GM10847 (cell line): ENCODE results near the gene KIRREL3.

ENCODE experiments used
- POLR2A ChIP-seq: IDR thresholded peaks from 2 replicates; pipeline ENCODE4 v1.6.1; 2011; ENCODE audit not compliant: insufficient read length; ENCODE audit errors: extremely low read depth

Gene KIRREL3

DNA sequence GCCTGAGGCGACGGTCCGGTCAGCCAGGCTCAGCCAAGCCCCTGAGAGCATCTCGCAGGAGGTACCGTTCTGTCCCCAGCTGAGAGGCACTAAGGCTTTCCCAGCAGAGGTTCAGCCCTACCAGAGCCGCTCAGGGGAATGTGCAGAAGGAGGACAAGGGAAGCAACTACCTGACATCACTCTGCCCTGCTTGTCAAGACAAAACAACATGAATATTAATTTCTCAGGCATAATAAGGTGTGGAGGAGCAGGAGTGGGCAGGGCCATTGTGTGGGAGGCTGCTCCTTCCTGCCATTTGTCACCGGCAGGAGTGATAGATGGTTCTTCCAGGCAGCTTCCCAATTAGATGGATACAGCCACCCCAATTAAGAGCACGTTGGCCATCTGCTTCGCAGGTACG lies 181.4 kb downstream of the KIRREL3 start:
- no peak for TF ChIP-seq POLR2A

DNA sequence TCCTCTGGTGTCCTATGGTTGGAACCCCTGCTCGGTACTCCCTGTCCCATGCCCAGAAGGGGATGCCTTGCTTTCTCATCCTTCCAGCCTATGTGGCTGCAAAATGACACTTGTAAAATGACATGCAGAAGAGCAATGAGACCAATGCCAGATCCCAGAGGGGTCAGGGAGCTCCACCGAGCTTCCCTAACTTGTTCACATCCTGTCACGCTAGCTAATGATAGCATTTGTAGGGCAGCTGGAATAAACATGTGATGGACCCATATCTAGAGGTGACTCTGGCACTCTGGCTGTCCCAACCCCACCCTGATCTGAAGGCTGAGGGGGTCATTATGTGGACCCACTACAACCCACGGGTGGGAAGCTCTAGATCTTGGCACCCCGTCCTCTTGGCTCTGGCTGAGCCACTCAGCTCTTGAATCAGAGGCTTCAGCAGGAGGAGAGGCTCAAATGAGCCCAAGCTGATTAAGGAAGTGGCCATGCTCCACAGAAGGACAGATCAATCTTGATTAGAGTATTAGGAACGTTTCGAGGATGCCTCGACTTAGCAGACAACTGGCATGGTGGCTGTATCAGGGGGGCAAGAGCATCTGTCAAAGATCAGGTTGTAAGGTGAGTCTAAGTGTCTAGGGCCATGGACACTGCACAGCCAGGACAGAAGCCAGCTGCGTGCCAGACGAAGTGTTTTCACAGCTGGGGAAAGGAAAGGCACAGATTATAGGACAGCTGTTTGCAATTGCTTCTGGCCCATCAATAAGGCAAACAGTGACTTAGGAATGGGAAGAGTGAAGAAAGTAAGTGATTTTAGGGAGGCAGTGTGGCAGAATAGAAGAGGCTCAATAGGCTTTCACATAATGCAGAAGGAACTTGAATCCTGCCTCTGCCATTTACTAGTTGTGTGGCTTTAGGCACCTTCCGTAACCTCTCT lies 182.8 kb downstream of the KIRREL3 start:
- TF ChIP-seq POLR2A: no peak

- TF ChIP-seq POLR2A: no peak
These were observed 183.5 kb downstream of the KIRREL3 start for GRCh38 chr11:126817096-126817495.

DNA sequence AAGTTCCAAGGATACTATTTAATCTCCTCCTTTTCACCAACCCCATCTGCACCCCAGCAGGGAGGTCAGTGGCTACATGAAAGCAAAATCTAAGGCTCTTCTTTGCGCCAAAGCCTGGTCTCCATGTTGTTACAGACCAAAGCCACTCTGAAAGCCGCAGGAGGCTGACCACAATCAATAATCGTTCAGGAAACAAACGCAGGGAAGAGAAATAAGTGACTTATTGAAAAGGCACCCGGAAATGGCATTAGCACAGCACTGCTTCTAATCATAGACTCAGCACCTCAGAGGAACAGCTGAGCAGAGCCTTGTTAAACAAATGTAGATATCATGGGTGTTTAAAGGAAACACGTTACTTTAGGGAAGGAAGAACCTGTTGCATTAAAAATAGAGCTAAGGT lies 183.9 kb downstream of the KIRREL3 start:
- TF ChIP-seq POLR2A: no peak

- no peak for TF ChIP-seq POLR2A
These were observed 185.5 kb downstream of the KIRREL3 start for GRCh38 chr11:126815111-126815510.

DNA sequence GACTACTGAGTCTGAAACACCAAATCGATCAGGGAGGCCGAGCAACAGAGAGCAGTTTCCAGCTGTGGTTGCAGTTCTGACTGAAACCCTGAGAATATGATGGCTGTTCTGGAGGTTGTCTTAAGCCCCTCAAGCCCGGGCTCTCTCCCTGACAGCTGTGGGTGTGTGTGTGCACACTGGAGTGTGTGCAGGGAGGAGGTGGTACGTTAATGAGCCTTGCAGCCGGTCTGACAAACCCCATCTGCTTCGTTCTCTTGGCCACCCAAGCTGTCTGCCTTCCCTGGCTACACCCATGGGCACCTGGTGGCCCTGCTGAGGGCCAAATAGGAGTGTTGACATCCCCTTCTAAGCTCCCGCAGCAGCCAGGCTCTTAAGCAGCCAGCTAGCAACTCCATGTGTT lies 189.8 kb downstream of the KIRREL3 start:
- TF ChIP-seq POLR2A: no peak

GRCh38 chr11:126809514-126810289 lies 190.9 kb downstream of the KIRREL3 start:
- TF ChIP-seq POLR2A: no peak

DNA sequence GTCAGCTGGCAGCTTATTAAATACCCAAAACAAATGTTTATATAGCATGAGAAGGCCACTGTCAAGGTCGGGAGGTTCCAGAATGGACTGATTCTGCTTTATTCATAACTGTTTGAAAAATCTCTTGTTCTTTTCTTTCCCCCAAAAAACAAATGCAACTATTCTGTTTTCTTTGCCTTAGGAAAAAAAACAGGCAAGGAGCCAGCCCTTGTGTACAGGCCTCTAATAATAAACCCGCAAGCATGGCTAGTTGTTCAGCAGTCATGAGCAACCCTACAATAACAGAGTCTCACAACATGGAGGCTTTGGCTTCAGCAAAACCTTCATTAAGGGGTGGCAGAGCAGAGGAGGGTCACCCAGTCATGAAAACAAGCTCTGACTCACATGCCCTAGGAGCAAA lies 191.7 kb downstream of the KIRREL3 start:
- TF ChIP-seq POLR2A: no peak

- no peak for TF ChIP-seq POLR2A
These were observed 192.3 kb downstream of the KIRREL3 start for GRCh38 chr11:126808296-126808695.

DNA sequence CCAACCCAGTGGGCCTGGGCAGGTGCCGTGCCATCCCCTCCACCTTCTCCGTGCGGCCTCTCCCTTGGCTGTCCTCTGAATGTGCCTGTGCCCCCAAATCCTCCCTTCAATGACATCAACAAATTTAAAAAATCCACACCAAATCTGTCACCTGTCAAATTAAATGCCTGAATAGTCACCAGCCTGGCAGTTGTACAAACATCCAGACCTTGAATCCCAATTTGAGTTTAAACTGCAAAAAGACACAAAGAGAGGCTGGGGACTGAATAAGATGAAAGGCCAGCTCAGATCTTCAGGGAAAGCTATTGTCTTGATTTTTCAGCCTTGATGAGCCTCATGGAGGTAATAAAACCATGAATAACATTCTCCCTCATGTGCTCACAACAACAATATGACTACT lies 194.7 kb downstream of the KIRREL3 start:
- TF ChIP-seq POLR2A: no peak

DNA sequence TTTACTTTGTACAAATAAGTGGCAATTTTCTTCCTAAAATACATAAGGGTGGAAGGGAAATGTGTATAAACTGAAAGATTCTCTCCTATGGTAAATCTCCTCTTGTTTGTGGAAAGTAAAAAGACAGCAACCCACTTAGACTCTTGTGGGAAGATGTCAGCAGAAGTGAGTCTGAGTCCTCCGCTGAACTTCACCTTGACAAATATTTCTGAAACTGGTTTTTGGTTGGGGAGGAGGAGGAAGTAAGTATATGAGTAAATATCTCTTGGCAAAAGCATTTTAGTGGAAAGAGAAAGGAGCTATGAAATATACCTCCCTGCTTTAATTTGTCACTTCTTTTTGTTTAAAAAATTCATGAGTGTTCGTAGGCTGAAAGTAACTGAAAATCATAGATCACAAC lies 196.2 kb downstream of the KIRREL3 start:
- no peak for TF ChIP-seq POLR2A

GRCh38 chr11:126800009-126800408 lies 200.6 kb downstream of the KIRREL3 start:
- TF ChIP-seq POLR2A: no peak

DNA sequence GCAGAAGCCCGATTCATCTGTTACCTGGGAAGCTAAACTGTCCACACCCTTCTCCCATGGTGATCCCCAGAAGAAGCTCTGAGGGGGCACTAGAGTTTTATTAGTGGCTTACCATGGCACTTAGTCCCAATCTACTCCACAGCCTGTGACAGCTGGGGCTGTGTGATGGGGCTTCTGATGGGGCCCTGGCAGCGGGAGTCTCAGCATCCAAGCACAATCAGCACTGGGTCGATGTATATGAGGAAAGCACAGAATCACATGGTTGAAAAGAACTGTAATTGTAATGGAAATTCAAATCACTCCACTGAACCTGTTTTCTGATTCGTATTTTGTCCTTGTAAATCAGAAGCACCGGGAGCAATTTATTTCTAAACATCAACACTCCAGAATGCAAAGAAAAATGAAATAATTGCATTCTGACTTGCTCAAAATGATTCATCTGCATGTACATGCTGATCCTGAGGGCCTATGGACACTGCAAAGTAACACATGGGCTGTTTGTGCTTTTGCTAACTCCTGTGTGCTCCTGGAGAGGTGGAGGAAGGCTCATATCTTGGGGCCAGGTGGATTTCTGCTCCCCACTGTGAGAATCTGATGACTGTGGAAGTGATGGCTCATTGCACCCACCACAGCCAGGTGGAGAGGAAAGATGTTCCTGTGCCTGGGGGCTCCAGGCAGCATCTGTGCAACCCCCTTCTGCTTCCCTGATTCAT lies 203.0 kb downstream of the KIRREL3 start:
- no peak for TF ChIP-seq POLR2A

- TF ChIP-seq POLR2A: no peak
These were observed 207.0 kb downstream of the KIRREL3 start for GRCh38 chr11:126793596-126793995.

- no peak for TF ChIP-seq POLR2A
These were observed 208.6 kb downstream of the KIRREL3 start for GRCh38 chr11:126791991-126792390.

- no peak for TF ChIP-seq POLR2A
These were observed 209.1 kb downstream of the KIRREL3 start for GRCh38 chr11:126791446-126791845.

DNA sequence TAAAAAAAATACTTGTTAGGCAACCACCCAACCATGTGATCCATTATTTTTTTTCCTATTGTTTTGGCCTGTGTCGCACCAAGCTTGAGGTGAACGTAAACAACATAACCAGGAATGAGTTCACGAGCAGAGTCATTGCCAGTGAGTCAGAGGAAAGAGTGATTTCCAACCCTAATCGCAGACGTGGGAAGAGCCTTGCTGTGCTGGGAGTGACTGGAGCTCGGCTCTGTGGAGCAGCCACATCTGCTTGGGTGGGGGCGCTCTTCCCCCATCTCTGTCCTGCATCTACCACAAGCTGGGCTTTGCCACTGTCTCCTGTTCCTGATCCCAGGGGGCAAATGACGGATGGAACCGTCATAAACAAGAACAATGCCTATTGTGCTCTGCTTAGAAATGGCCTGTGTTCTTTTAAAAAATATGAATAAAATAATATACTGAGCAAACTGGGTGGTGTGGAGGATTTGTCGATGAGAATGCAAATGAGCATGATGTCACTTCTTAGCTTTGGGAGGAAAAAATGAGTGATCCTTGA lies 210.0 kb downstream of the KIRREL3 start:
- TF ChIP-seq POLR2A: no peak
